Measurements from ENCODE around the gene MATN4.

Gene MATN4

GRCh38 chr20:45315672-45316071 lies 7.6 kb upstream of the MATN4 start:
- DNase-seq (ENCODE audit: low read depth, low spot score) = no peak

- DNase-seq (ENCODE audit: low read depth, low spot score) = no peak
Observed at GRCh38 chr20:45313943-45314342, 5.8 kb upstream of the MATN4 start.

- no peak for DNase-seq (ENCODE audit: low read depth, low spot score)
Observed at GRCh38 chr20:45313065-45313695, 5.1 kb upstream of the MATN4 start.

GRCh38 chr20:45312241-45312640 lies 4.1 kb upstream of the MATN4 start:
- no peak for DNase-seq (ENCODE audit: low read depth, low spot score)

- DNase-seq (ENCODE audit: low read depth, low spot score) = peak; percentile 67
Observed at GRCh38 chr20:45311589-45312211, 3.6 kb upstream of the MATN4 start.

GRCh38 chr20:45309075-45309474 lies 976 bp upstream of the MATN4 start:
- no peak for DNase-seq (ENCODE audit: low read depth, low spot score)

GRCh38 chr20:45307076-45307640 lies 941 bp downstream of the MATN4 start:
- DNase-seq (ENCODE audit: low read depth, low spot score) = no peak

- no peak for DNase-seq (ENCODE audit: low read depth, low spot score)
Observed at GRCh38 chr20:45306431-45306982, 1.6 kb downstream of the MATN4 start, which contains the start of gene RBPJL. Gene RBPJL, plus strand, starts transcription at chr20:45306840. Its CDS starts 83 bp downstream, at chr20:45306923.

- DNase-seq (ENCODE audit: low read depth, low spot score) = no peak
Observed at GRCh38 chr20:45305262-45305661, 2.8 kb downstream of the MATN4 start.

GRCh38 chr20:45304464-45304999 lies 3.6 kb downstream of the MATN4 start:
- no peak for DNase-seq (ENCODE audit: low read depth, low spot score)

GRCh38 chr20:45303586-45304463 lies 4.3 kb downstream of the MATN4 start:
- no peak for DNase-seq (ENCODE audit: low read depth, low spot score)

GRCh38 chr20:45301824-45302271 lies 6.3 kb downstream of the MATN4 start:
- DNase-seq (ENCODE audit: low read depth, low spot score) = no peak

GRCh38 chr20:45300961-45301360 lies 7.1 kb downstream of the MATN4 start:
- peak; percentile 30 for DNase-seq (ENCODE audit: low read depth, low spot score)

GRCh38 chr20:45299786-45300185 lies 8.3 kb downstream of the MATN4 start:
- DNase-seq (ENCODE audit: low read depth, low spot score) = no peak

- no peak for DNase-seq (ENCODE audit: low read depth, low spot score)
Observed at GRCh38 chr20:45297786-45298497, 10.2 kb downstream of the MATN4 start.

- no peak for DNase-seq (ENCODE audit: low read depth, low spot score)
Observed at GRCh38 chr20:45294659-45295058, 13.4 kb downstream of the MATN4 start.

- no peak for DNase-seq (ENCODE audit: low read depth, low spot score)
Observed at GRCh38 chr20:45294003-45294368, 14.1 kb downstream of the MATN4 start.

- peak; percentile 85 for DNase-seq (ENCODE audit: low read depth, low spot score)
Observed at GRCh38 chr20:45293041-45294002, 14.8 kb downstream of the MATN4 start.

- no peak for DNase-seq (ENCODE audit: low read depth, low spot score)
Observed at GRCh38 chr20:45292343-45292742, 15.8 kb downstream of the MATN4 start.

- DNase-seq (ENCODE audit: low read depth, low spot score) = no peak
Observed at GRCh38 chr20:45291526-45291925, 16.6 kb downstream of the MATN4 start.

Measured in astrocyte of the hippocampus (primary cell).